ENCODE measurements around the gene COPS3. TPM values are rescaled to one million over a fixed set of nuclear protein-coding genes. Genes with fewer than 3 reads are reported as not detected.

Gene COPS3
- total and polyA plus RNA-seq, 2 of the 8 experiments (the other 6 are each of a cell fraction or from before 2014, with no cell fraction given): 82.9 to 110 TPM

DNA sequence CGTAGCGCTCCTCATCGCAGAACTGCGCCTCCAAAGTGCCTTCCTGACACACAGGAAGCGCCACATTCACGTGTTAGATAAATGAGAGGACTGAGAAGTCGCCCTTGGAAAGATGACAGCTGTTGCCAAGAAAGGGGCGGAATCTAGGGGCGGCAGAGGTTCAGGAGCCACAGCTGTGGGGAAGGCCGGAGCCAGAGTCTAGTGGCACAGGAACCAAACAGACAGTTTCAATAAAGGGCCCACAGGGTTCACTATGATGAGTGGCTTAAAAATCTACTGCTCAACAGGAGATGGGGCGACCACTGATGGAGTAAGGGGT, 48.8 kb downstream of the COPS3 start:
- FAIRE-seq: no peak
- CTCF ChIA-PET (ENCODE audit: partially characterized antibody): interaction anchor here (0.8 to 1.3 kb wide), 2 partner anchors 12 to 255 kb away, joined by 3 read pairs; no protein-coding TSS in a partner anchor

More for the DNA sequence above, 48.8 kb downstream of the COPS3 start:
- Histone ChIP-seq H3K4me1 (replicated peaks in 1 of 4; ENCODE audit: control insufficient read depth in 3 of 4, insufficient read depth in 4 of 4, low read length in 3 of 4) (peaks cover 2 to 10% (median 5%) of the 10 kb centered on the region in 4 experiments; a peak in 5 of 7 replicates), H4K5ac (ENCODE audit: insufficient read length, low read depth, low read length) (no peak overlapping the region), H2BK5ac (ENCODE audit: low read depth, low read length) (no peak overlapping the region), H3K27me3 (replicated peaks in 1 of 4; ENCODE audit: control insufficient read depth in 3 of 4, extremely low read depth in 1 of 4, insufficient read depth in 3 of 4, low read length in 3 of 4) (no peaks in the 10 kb centered on the region), H2BK15ac (ENCODE audit: low read length) (no peak overlapping the region), H2BK20ac (ENCODE audit: low read length) (no peak overlapping the region), H3K56ac (replicated peaks; ENCODE audit: insufficient read length, low read depth, low read length) (no peak overlapping the region), H3K4ac (replicated peaks; ENCODE audit: insufficient read length, low read depth, low read length) (no peak overlapping the region), H3K14ac (ENCODE audit: insufficient read length) (no peak overlapping the region), H3K27ac (ENCODE audit: low read depth, low read length) (no peak overlapping the region), H3K79me2 (ENCODE audit: control insufficient read depth in 1 of 2, insufficient read depth in 2 of 2, low read length in 2 of 2) (peaks cover 7 to 35% of the 10 kb centered on the region in 2 experiments; a peak in 3 of 4 replicates), H2AFZ (ENCODE audit: low read length) (no peak overlapping the region), H3K4me3 (ENCODE audit: extremely low read depth in 1 of 4, insufficient read depth in 2 of 4, low read depth in 3 of 4, low read length in 4 of 4) (no peak overlapping the region), H2BK120ac (replicated peaks; ENCODE audit: low read depth, low read length) (no peak overlapping the region), H4K91ac (replicated peaks; ENCODE audit: insufficient read length, low read length) (no peak overlapping the region), H3K23ac (ENCODE audit: insufficient read length) (no peak overlapping the region), H3K9ac (replicated peaks in 1 of 4; ENCODE audit: extremely low read depth in 1 of 4, low read depth in 3 of 4, low read length in 3 of 4) (no peak overlapping the region), H3K9me3 (ENCODE audit: insufficient read depth in 2 of 2, low read depth in 1 of 2, low read length in 1 of 2) (no peaks in the 10 kb centered on the region), H3K36me3 (ENCODE audit: control insufficient read depth in 2 of 4, insufficient read depth in 4 of 4, low read length in 3 of 4) (peaks cover 9 to 46% (median 33%) of the 10 kb centered on the region in 4 experiments; a peak in 6 of 8 replicates), H3K18ac (ENCODE audit: extremely low read depth, low read length) (no peak overlapping the region), H3K79me1 (ENCODE audit: low read depth, low read length) (peaks cover 16% of the 10 kb centered on the region), H4K20me1 (replicated peaks in 1 of 2; ENCODE audit: control insufficient read depth in 1 of 2, insufficient read depth in 2 of 2, low read length in 2 of 2) (peaks cover 17 to 21% of the 10 kb centered on the region in 2 experiments), H2AK5ac (ENCODE audit: low read depth, low read length) (no peak overlapping the region), H2BK12ac (ENCODE audit: low read depth, low read length) (no peak overlapping the region), H3K4me2 (ENCODE audit: insufficient read depth in 1 of 2, low read depth in 2 of 2, low read length in 2 of 2) (no peak overlapping the region), H3K23me2 (ENCODE audit: low read depth, low read length) (peaks cover 9% of the 10 kb centered on the region), H4K8ac (ENCODE audit: extremely low read depth, insufficient read depth, low read length) (no peak overlapping the region)
- POLR2A ChIA-PET (ENCODE audit: partially characterized antibody): interaction anchor here (1.1 kb wide), 1 partner anchor 189 kb away, joined by 4 read pairs; no protein-coding TSS in a partner anchor
- TF ChIP-seq EZH2 (IDR thresholded peaks at IDR 0.05; ENCODE audit: low read depth, low read length, severe bottlenecking): no peak
- TF ChIP-seq SRF (IDR thresholded peaks at IDR 0.05; ENCODE audit: low read depth, low read length): no peak
- no peak for TF ChIP-seq TBP (IDR thresholded peaks at IDR 0.05; ENCODE audit: low read depth, low read length)
- TF ChIP-seq TAF7 (optimal IDR thresholded peaks at IDR 0.05; ENCODE audit: borderline replicate concordance, low read depth, low read length): no peak
- no peak for TF ChIP-seq SUZ12 (IDR thresholded peaks at IDR 0.05; ENCODE audit: low read length)
- 84% methylated on average over 11 of the region's 11 CpGs; no CpG with 5 or more reads in 1 of the 2 experiments for WGBS, 2 experiments (ENCODE audit: extremely low coverage in 1 of 2, insufficient coverage in 1 of 2, insufficient read length in 1 of 2, insufficient replicate concordance in 2 of 2, low coverage in 1 of 2, low lambda C conversion rate in 2 of 2, missing lambda C conversion rate in 1 of 2)
- DNase-seq (ENCODE audit: low read depth in 1 of 2, low spot score in 2 of 2): no peak
